Cerebellar nuclear complex (tissue), 1 donor: ENCODE measurements around the gene LDLRAD4.

ENCODE experiments used
- DNase-seq, 2 experiments: peaks; one replicate each; lab custom pipeline; 2025; lab: John Stamatoyannopoulos, UW

Gene LDLRAD4

GRCh38 chr18:13514558-13514957 is 296.0 kb downstream of the LDLRAD4 start:
- no peak for DNase-seq

- no peak for DNase-seq
Measured at GRCh38 chr18:13516855-13517254, 298.3 kb downstream of the LDLRAD4 start.

GRCh38 chr18:13517369-13517768 is 298.8 kb downstream of the LDLRAD4 start:
- DNase-seq = no peak

- DNase-seq = no peak
Measured at GRCh38 chr18:13518382-13518781, 299.8 kb downstream of the LDLRAD4 start.

GRCh38 chr18:13520306-13520705 is 301.7 kb downstream of the LDLRAD4 start:
- no peak for DNase-seq

GRCh38 chr18:13520741-13521140 is 302.2 kb downstream of the LDLRAD4 start:
- DNase-seq = no peak

- no peak for DNase-seq
Measured at GRCh38 chr18:13521418-13521817, 302.9 kb downstream of the LDLRAD4 start.

GRCh38 chr18:13522256-13522655 is 303.7 kb downstream of the LDLRAD4 start:
- DNase-seq = no peak

- DNase-seq = no peak
Measured at GRCh38 chr18:13522861-13523660, 304.5 kb downstream of the LDLRAD4 start.

GRCh38 chr18:13524054-13524453 is 305.5 kb downstream of the LDLRAD4 start:
- DNase-seq = no peak

GRCh38 chr18:13524811-13525210 is 306.3 kb downstream of the LDLRAD4 start:
- DNase-seq = no peak

- no peak for DNase-seq
Measured at GRCh38 chr18:13525381-13526029, 306.9 kb downstream of the LDLRAD4 start.

- DNase-seq = no peak
Measured at GRCh38 chr18:13526519-13526918, 308.0 kb downstream of the LDLRAD4 start.

- DNase-seq = no peak
Measured at GRCh38 chr18:13527256-13527655, 308.7 kb downstream of the LDLRAD4 start.

- no peak for DNase-seq
Measured at GRCh38 chr18:13527730-13528129, 309.2 kb downstream of the LDLRAD4 start.

GRCh38 chr18:13528739-13529392 is 310.3 kb downstream of the LDLRAD4 start:
- DNase-seq = no peak

GRCh38 chr18:13530033-13530878 is 311.7 kb downstream of the LDLRAD4 start:
- DNase-seq = no peak

- peak in 1 of 2 experiments; percentile 21 for DNase-seq
Measured at GRCh38 chr18:13530879-13531387, 312.4 kb downstream of the LDLRAD4 start.

- DNase-seq = no peak
Measured at GRCh38 chr18:13531681-13532325, 313.2 kb downstream of the LDLRAD4 start.

- no peak for DNase-seq
Measured at GRCh38 chr18:13532406-13533075, 314.0 kb downstream of the LDLRAD4 start.

- DNase-seq = no peak
Measured at GRCh38 chr18:13534631-13535030, 316.1 kb downstream of the LDLRAD4 start.
